ENCODE data around the gene RGS6. TPM values are rescaled to one million over a fixed set of nuclear protein-coding genes. Genes with fewer than 3 reads are reported as not detected.

The RGS6 gene
- total and polyA plus RNA-seq, 7 donors, result 0.19 to 1.6 (median 0.42) TPM

GRCh38 chr14:72366619-72367018 lies 434.4 kb downstream of the RGS6 start:
- no peaks in the 10 kb centered on the region for H3K36me3 ChIP-seq (ENCODE audit: insufficient read depth in 1 of 2, low read depth in 1 of 2)
- peaks cover 0 to 2% (median 0%) of the 10 kb centered on the region in 3 donors for H3K27me3 ChIP-seq (ENCODE audit: insufficient read depth in 3 of 3, low read length in 2 of 3)
- WGBS, 3 donors, result 34 to 64% (median 34%) methylated on average over 3 of the region's 3 CpGs
- no peaks in the 10 kb centered on the region for H3K9me3 ChIP-seq
- no peak overlapping the region for H3K4me3 ChIP-seq
- ATAC-seq (no peak), DNase-seq (no peak)
- intact Hi-C loops (cut with DNase I), result no loop called here
- TF ChIP-seq CTCF (IDR thresholded peaks at IDR 0.05), result no peak
- no peaks in the 10 kb centered on the region for H3K4me1 ChIP-seq
- H3K27ac ChIP-seq, result no peak overlapping the region

DNA sequence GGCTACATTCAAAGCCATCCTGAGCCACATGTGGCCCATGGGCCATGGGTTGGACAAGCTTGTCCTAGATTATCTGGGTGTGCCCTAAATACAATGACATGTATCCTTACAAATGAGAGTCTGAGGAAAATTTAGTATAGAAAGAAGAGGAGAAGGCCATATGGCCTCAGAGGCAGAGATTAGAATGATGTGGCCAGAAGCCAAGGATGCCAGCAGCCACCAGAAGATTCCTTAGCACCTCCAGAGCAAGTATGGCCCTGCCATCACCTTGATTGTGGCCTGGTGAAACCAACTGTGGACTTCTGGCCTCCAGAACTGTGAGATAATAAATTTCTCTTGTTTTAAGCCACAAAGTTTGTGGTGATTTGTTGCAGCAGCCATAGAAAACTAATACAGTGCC lies 436.9 kb downstream of the RGS6 start:
- Histone ChIP-seq H3K4me3 (no peak overlapping the region), H3K4me1 (no peaks in the 10 kb centered on the region), H3K27ac (no peak overlapping the region), H3K36me3 (ENCODE audit: insufficient read depth in 1 of 2, low read depth in 1 of 2) (no peaks in the 10 kb centered on the region), H3K27me3 (ENCODE audit: insufficient read depth in 3 of 3, low read length in 2 of 3) (no peaks in the 10 kb centered on the region), H3K9me3 (no peaks in the 10 kb centered on the region)
- no peak for DNase-seq
- intact Hi-C loops (cut with DNase I), result no loop called here
- no peak for ATAC-seq
- TF ChIP-seq CTCF (IDR thresholded peaks at IDR 0.05), result no peak

GRCh38 chr14:72377016-72377415 lies 444.8 kb downstream of the RGS6 start:
- Histone ChIP-seq H3K27ac (no peak overlapping the region), H3K4me3 (no peak overlapping the region), H3K36me3 (ENCODE audit: insufficient read depth in 1 of 2, low read depth in 1 of 2) (no peaks in the 10 kb centered on the region), H3K9me3 (no peaks in the 10 kb centered on the region), H3K27me3 (ENCODE audit: insufficient read depth in 3 of 3, low read length in 2 of 3) (peaks cover 0 to 2% (median 0%) of the 10 kb centered on the region in 3 donors), H3K4me1 (no peaks in the 10 kb centered on the region)
- ATAC-seq, result no peak
- no peak for TF ChIP-seq CTCF (IDR thresholded peaks at IDR 0.05)
- WGBS, 3 donors, result 61 to 65% (median 62%) methylated on average over 3 of the region's 3 CpGs
- intact Hi-C loops (cut with DNase I), result no loop called here
- DNase-seq, result no peak

DNA sequence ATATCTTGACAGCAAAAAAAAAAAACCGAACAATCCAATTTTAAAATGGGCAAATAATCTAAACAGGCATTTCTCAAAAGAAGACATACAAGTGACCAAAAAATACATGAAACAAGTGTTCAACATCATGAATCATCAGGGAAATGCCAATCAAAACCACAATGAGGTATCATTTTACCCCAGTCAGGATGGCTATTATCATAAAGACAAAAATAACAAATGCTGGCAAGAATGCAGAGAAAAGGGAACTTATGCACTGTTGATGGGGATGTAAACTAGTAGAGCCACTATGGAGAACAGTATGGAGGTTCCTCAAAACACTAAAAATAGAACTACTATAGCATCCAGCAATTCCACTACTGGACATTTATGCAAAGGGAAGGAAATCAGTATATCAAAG lies 448.2 kb downstream of the RGS6 start:
- DNase-seq (no peak), ATAC-seq (no peak)
- no peak overlapping the region for H3K4me3 ChIP-seq
- 90 to 100% (median 95%) methylated on average over 1 of the region's 1 CpG for WGBS, 3 donors
- H3K9me3 ChIP-seq, result no peaks in the 10 kb centered on the region
- no peaks in the 10 kb centered on the region for H3K27me3 ChIP-seq (ENCODE audit: insufficient read depth in 3 of 3, low read length in 2 of 3)
- H3K27ac ChIP-seq, result no peak overlapping the region
- intact Hi-C loops (cut with DNase I), result no loop called here
- no peaks in the 10 kb centered on the region for H3K36me3 ChIP-seq (ENCODE audit: insufficient read depth in 1 of 2, low read depth in 1 of 2)
- H3K4me1 ChIP-seq, result no peaks in the 10 kb centered on the region
- no peak for TF ChIP-seq CTCF (IDR thresholded peaks at IDR 0.05)

- intact Hi-C loops (cut with DNase I), result no loop called here
- ATAC-seq (no peak), DNase-seq (no peak)
- Histone ChIP-seq H3K9me3 (no peaks in the 10 kb centered on the region), H3K4me3 (no peak overlapping the region), H3K4me1 (no peaks in the 10 kb centered on the region), H3K27ac (no peak overlapping the region), H3K27me3 (ENCODE audit: insufficient read depth in 3 of 3, low read length in 2 of 3) (no peaks in the 10 kb centered on the region), H3K36me3 (ENCODE audit: insufficient read depth in 1 of 2, low read depth in 1 of 2) (no peaks in the 10 kb centered on the region)
- WGBS, 3 donors, result 49 to 56% (median 55%) methylated on average over 5 of the region's 5 CpGs
- no peak for TF ChIP-seq CTCF (IDR thresholded peaks at IDR 0.05)
These were observed 451.6 kb downstream of the RGS6 start for GRCh38 chr14:72383865-72384264.
